Measurements from ENCODE around the gene ENTPD6. TPM values are rescaled to one million over a fixed set of nuclear protein-coding genes. Genes with fewer than 3 reads are reported as not detected.
"Not testable (repeated sequence)": the region's sequence is repeated elsewhere in the genome, so short reads cannot be mapped to it uniquely, and the experiment has no call there.

The ENTPD6 gene
- polyA plus RNA-seq, 1 experiment, result 70.8 TPM

DNA sequence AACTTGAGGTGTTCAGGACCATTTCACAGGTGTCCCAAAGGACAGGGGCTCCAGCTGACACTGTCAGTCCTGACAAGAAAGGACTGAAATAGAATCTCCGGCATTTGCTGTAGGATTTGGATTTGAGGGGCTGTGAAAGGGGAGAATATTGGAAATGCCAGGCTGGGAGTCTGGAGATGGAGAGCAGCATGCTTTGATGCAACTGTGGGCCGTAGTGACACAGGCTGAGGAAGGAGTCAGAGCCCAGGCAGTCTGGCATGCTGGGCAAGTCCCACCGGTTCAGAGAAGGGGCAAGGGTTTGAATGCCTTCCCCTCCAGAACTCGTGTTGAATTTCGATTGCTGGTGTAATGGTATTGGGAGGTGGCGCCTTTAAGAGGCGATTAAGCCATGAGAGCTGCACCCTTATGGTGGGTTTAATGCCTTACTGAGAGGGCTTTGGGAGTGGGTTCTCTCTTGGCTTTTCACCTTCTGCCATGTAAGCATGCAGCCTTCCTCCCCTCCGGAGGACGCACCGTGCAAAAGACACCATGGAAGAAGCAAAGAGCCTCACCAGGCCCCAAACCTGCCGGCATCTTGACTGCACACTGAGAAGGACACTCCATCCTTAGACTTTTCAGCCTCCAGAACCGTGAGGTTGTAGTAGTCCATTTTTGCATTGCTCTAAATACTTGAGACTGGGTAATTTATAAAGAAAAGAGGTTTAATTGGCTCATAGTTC, 43.0 kb downstream of the ENTPD6 start:
- TF ChIP-seq CTCF (IDR thresholded peaks at IDR 0.05; ENCODE audit: insufficient read depth, low read depth, low read length), result no peak
- Histone ChIP-seq H3K36me3 (ENCODE audit: control insufficient read depth, insufficient read depth, low read length) (no peaks in the 10 kb centered on the region), H3K4me3 (ENCODE audit: low read depth, low read length) (no peak overlapping the region), H3K27me3 (ENCODE audit: control insufficient read depth, insufficient read depth, low read length) (no peaks in the 10 kb centered on the region)
- ChIA-PET POLR2A (no interaction called here), CTCF (interaction anchor here (1.5 kb wide), 1 partner anchor 9 kb away, joined by 5 read pairs; the partner anchor contains the start of gene PYGB)
- DNase-seq (ENCODE audit: low read depth), result no peak

GRCh38 chr20:25239387-25240370, 44.2 kb downstream of the ENTPD6 start:
- TF ChIP-seq CTCF (IDR thresholded peaks at IDR 0.05; ENCODE audit: insufficient read depth, low read depth, low read length), result no peak
- ChIA-PET CTCF (no interaction called here), POLR2A (no interaction called here)
- no peak for DNase-seq (ENCODE audit: low read depth)
- H3K36me3 ChIP-seq (ENCODE audit: control insufficient read depth, insufficient read depth, low read length), result no peaks in the 10 kb centered on the region
- no peaks in the 10 kb centered on the region for H3K27me3 ChIP-seq (ENCODE audit: control insufficient read depth, insufficient read depth, low read length)
- H3K4me3 ChIP-seq (ENCODE audit: low read depth, low read length), result no peak overlapping the region

DNA sequence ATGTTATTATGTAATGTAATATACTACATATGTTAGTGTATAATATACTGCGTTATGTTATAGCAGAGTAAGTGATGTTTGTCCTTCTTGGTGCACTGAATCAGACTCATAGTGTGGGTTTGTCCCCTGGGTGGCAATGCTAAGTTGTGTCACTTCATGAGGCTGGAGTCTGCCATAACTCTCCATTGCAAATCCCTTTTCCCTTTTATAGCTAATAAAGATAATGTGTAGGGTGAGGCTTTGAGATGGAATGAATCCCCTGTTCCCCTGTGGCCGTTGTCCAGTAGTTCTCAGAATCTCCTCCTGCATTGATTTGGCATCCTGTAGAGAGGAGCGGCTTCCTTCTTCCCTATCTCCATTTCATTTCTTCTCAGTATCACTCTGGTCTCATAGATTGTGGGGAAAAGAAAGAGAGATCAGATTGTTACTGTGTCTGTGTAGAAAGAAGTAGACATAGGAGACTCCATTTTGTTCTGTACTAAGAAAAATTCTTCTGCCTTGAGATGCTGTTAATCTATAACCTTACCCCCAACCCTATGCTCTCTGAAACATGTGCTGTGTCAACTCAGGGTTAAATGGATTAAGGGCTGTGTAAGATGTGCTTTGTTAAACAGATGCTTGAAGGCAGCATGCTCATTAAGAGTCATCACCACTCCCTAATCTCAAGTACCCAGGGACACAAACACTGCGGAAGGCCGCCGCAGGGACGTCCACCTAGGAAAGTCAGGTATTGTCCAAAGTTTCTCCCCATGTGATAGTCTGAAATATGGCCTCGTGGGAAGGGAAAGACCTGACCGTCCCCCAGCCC, 45.5 kb downstream of the ENTPD6 start:
- H3K27me3 ChIP-seq (ENCODE audit: control insufficient read depth, insufficient read depth, low read length); DNase-seq (ENCODE audit: low read depth); H3K4me3 ChIP-seq (ENCODE audit: low read depth, low read length); H3K36me3 ChIP-seq (ENCODE audit: control insufficient read depth, insufficient read depth, low read length); CTCF ChIA-PET; POLR2A ChIA-PET: not testable (repeated sequence)

DNA sequence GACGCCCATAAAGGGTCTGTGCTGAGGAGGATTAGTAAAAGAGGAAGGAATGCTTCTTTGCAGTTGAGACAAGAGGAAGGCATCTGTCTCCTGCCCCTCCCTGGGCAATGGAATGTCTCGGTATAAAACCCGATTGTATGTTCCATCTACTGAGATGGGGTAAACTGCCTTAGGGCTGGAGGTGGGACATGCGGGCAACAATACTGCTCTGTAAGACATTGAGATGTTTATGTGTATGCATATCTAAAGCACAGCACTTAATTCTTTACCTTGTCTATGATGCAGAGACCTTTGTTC, 46.1 kb downstream of the ENTPD6 start:
- CTCF ChIA-PET; DNase-seq (ENCODE audit: low read depth); H3K4me3 ChIP-seq (ENCODE audit: low read depth, low read length); H3K36me3 ChIP-seq (ENCODE audit: control insufficient read depth, insufficient read depth, low read length); POLR2A ChIA-PET; H3K27me3 ChIP-seq (ENCODE audit: control insufficient read depth, insufficient read depth, low read length): not testable (repeated sequence)

DNA sequence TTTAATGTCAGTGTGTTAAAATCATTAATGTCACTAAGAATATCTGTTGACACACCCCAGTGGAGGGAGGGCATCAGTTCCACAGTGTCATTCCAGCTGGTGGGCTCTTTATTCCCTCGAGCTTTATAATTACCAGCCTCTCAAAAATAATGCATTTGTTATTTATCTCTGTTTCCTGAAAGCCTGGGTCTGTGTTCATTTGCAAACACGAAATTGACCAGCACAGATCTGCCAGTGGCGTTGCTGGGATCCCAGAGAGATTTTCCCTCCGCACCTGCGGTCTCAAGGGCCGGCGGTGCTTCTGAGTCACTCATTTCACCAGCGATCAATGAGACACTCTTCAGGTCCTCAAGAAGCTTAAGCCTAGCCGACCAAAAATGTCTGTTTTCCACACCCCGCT, 46.7 kb downstream of the ENTPD6 start:
- no peak overlapping the region for H3K4me3 ChIP-seq (ENCODE audit: low read depth, low read length)
- POLR2A ChIA-PET, result no interaction called here
- TF ChIP-seq CTCF (IDR thresholded peaks at IDR 0.05; ENCODE audit: insufficient read depth, low read depth, low read length), result no peak
- no peak for DNase-seq (ENCODE audit: low read depth)
- no peaks in the 10 kb centered on the region for H3K36me3 ChIP-seq (ENCODE audit: control insufficient read depth, insufficient read depth, low read length)
- no peaks in the 10 kb centered on the region for H3K27me3 ChIP-seq (ENCODE audit: control insufficient read depth, insufficient read depth, low read length)
- CTCF ChIA-PET, result no interaction called here
